HG03103 (cell line): ENCODE measurements around the gene EP400.

ENCODE experiments used
- ATAC-seq: cut with Tn5 transposase; IDR thresholded peaks from one replicate; pipeline ENCODE4 v1.9.1; 2021; ENCODE audit warnings: low read depth; ENCODE audit not compliant: unreplicated experiment

The EP400 gene

DNA sequence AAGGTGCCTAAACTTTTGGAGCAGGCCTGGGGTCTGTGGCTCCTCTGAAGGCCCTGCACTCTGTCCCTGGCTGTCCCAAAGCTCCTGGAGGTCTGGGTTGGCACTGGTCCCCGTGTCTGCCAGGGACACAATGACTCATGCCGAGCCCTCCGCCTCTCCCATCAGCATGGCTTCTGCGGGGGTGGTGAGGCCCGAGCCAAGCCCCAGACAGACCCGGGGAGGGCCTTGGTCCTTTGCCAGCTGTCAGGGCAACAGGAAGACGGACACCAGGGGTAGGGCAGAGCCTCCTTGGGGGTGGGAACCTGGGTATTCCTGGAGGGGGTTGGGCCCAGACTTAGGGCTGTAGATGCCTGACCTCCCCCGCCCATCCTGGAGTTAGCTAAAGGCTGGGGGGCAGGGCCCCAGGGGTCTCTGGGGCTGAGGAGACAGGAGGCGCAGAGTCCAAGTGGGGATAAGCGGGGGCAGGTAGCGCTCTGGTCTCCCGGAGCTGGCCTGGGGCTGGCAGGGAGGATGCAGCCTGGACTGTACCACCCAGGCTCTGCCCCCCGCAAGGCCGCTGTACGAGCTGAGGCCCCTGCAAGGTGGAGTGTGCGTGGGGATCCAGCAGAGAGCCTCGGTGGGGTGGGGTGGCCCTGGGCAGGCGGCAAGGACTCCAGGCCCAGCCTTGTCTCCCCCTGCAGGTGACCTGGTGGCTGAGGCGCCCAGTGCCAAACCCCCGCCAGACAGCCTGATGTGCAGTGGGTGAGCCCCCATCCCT, 37.0 kb upstream of the EP400 start:
- no peak for ATAC-seq

DNA sequence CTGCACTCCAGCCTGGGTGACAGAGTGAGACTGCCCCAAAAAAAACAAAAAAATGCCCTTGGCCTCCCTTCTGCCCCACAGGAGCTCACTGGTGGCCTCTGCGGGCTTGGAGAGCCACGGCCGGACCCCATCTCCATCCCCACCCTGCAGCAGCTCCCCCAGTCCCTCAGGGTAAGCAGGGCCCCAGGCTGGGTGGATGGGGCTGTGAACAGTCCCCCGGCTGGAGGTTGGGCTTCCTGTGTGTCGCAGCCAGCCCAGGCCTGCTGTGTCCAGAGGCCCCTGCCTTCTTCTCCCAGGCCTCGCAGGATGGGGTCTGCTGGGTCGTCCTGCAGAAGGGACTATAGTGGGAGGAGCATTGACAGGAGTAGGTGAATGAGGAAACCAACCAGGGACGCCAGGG, 36.1 kb upstream of the EP400 start:
- ATAC-seq = no peak

GRCh38 chr12:131914179-131914702, 35.5 kb upstream of the EP400 start:
- ATAC-seq = no peak

DNA sequence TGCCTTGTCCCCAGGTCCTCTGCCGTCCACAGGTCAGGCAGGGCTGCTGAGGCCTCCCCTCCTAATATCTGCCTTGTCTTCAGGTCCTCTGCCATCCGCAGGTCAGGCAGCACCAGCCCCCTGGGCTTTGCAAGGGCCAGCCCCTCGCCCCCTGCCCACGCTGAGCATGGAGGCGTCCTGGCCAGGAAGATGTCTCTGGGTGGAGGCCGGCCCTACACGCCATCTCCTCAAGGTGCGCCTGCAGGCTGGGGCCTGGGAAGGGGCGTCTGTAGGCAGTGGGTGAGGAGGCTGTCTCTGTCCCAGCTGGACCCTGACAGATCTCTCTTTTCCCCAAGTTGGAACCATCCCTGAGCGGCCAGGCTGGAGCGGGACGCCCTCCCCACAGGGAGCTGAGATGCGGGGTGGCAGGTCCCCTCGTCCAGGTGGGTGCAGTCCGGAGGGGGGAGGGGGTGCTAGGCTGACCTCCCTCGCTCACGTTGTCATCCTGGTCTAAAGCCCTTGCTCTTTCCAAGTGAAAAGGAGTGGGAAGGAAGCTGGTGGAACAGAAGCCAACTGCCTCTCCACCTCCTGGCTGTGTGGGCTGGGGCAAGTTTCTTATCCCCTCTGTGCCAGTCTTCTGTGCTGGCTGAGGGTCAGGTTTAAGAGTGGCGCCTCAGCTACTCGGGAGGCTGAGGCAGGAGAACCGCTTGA, 34.6 kb upstream of the EP400 start:
- ATAC-seq = no peak

GRCh38 chr12:131915823-131916222, 33.9 kb upstream of the EP400 start:
- no peak for ATAC-seq

- ATAC-seq = no peak
Observed at GRCh38 chr12:131916306-131917138, 33.2 kb upstream of the EP400 start.

DNA sequence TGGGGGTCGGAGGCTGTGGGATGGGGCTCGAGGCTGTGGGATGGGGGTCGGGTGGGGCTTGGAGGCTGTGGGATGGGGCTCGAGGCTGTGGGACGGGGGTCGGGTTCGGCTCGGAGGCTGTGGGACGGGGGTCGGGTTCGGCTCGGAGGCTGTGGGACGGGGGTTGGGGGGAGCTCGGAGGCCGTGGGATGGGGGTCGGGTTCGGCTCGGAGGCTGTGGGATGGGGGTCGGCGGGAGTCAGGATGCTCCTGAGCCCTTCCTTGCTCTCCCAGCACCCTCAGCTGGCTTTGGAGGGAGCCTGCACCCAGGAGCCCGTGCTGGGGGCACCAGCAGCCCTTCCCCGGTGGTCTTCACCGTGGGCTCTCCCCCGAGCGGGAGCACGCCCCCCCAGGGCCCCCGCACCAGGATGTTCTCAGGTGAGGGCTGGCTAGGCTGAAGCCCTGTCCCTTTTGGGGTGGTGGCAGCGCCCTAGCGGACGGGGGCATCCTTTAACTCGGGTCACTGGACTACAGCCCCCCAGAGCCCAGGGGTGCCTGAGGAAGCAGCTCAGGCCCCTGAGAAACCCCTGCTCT, 32.5 kb upstream of the EP400 start:
- ATAC-seq = no peak

DNA sequence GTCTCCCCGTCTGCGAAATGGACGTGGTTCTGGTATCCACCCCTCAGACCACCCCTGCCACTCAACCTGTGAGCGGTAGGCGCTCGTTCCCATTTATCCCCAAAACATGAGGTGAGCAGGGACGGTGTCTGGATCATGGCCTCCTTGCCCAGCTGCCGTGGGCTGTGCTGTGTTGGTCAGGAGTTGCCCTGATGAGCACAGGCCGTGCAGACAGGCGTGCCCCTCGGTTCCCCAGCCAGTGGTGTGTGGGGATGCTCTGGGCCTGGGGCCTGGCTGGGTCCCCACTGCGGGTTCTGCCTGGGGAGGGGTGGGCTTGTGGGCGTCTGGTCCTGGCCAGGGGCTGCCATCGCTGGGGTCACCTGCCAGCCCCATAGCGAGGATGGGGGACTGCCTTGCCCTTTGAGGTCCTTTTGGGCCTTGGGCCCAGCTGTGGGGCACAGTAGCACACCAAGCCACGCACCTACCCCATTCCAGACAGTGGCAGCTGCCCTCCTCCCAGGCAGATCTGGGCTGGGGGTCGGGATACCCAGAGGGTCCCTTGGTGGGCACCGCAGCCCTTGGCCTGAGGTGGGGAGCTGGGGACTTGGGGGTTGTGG, 31.9 kb upstream of the EP400 start:
- no peak for ATAC-seq

DNA sequence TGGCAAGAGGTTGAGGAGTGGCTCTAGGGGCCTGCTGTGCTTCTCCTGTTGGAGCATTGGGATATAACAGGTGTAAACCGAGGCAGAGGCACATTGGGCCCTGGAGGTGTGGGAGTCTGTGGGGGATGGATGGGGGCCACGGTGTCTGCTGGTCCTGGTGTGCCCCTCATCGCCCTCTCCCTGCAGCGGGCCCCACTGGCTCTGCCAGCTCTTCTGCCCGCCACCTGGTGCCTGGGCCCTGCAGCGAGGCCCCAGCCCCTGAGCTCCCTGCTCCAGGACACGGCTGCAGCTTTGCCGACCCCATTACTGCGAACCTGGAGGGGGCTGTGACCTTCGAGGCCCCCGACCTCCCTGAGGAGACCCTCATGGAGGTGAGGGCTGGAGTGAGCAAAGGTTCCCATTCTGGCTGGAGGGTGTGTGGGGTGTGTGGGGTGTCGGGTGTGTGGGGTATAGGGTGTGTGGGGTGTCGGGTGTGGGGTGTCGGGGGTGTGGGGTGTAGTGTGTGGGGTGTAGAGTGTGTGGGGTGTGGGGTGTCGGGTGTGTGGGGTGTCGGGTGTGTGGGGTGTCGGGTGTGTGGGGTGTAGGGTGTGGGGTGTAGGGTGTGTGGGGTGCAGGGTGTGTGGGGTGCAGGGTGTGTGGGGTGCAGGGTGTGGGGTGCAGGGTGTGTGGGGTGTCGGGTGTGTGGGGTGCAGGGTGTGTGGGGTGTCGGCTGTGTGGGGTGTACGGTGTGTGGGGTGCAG, 31.3 kb upstream of the EP400 start:
- ATAC-seq = no peak

DNA sequence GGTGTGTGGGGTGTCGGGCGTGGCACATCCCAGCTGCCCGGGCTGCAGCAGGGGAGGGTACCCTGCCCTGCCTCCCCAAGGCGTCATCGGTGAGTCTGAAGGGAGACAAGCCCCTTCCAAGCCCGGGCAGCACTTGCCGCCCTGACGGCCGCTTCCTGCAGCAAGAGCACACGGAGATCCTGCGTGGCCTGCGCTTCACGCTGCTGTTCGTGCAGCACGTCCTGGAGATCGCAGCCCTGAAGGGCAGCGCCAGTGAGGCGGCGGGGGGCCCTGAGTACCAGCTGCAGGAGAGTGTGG, 30.7 kb upstream of the EP400 start:
- ATAC-seq = no peak

- no peak for ATAC-seq
Observed at GRCh38 chr12:131919366-131920156, 30.2 kb upstream of the EP400 start.

DNA sequence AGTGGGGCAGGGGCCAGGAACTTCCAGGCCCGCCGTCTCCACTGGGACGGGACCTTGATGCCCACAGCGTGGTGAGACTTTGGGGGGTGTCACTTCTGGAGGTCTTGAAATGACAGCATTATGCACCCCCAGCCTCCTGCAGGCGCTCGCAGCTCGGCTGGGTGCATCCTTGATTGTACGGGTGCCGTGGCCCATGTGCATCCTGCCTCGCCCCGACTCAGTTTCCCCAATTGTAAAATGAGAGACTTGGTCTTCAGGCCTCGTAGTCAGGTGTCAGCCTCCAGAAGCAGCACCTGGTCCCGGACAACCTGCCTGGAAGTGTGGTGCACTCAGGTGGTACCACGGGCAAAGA, 29.6 kb upstream of the EP400 start:
- ATAC-seq = no peak

DNA sequence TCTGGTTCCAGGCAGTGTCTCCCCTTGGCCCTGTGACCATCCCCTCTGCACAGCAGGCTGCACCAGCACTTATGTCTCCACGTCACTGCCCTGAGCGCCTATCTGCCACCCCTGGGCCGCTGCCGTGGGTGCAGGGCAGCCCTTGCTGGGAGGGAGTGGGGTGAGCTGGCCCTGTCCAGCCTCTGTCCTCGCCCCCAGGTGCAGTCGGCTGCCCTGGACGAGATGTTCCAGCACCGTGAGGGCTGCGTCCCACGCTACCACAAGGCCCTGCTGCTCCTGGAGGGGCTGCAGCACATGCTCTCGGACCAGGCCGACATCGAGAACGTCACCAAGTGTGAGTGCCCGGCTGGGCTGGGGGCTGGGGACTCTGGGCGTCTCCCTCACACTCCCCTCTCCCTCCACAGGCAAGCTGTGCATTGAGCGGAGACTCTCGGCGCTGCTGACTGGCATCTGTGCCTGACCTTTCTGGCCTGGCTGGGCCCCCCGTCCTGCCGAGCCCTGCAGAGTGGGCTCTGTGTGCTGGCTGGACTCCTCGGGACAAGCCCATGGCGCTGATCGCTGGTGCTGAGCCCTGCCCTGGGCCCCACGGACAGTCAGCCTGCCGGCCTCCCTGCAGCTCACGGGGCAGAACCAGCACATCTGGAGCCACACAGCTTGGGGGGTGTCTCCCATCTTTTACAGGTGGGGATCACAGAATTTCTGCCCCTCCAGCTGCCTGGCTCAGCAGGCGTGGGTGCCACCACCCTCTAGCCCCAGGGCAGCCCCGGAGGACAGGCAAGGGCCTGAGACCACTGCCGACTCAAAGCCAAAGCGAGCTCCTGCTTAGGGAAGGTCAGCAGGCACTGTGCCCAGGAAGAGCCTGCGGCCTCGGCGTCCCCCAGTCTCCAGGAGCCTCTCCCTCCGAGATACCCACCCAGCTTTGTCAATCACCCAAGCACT, 28.6 kb upstream of the EP400 start:
- no peak for ATAC-seq

- ATAC-seq = no peak
Observed at GRCh38 chr12:131921866-131922769, 27.6 kb upstream of the EP400 start.

- no peak for ATAC-seq
Observed at GRCh38 chr12:131922772-131923171, 27.0 kb upstream of the EP400 start.

DNA sequence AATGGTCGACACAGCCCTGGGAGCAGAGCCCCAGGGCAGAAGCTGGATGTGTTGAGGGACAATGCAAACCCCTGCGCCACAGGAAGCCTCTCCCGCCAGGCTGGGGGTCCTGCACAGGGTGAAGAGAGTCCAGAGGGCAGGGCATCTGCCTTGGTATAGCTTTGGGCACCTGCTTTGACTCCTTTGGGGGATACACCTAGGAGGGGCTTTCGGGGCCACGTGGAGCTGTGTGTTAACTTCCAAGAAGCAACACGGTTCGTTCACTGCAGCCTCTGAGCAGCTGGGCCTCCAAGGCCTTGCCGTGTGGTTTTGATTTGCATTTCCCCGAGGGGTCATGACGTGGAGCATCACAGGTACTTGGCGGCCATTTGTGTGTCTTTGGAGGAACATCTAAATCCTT, 26.5 kb upstream of the EP400 start:
- peak; percentile 79 for ATAC-seq
